Large intestine (tissue), 3 donors: ENCODE data around the gene KCNIP3. TPM values are rescaled to one million over a fixed set of nuclear protein-coding genes. Genes with fewer than 3 reads are reported as not detected.
A peak's percentile ranks its signal among the peaks of the same experiment; 100 is the strongest.

Experiments
- DNase-seq, 2 donors: peaks; one replicate each; pipeline versions ENCODE4 v3.0.0 to v3.0.0-alpha.2; 2013
- H3K27ac ChIP-seq: one replicate; pipeline ENCODE4 v1.5.1; 2013; ENCODE audit warnings: low read length
- H3K27me3 ChIP-seq: 2 replicates; pipeline ENCODE4 v1.6.1; 2013; ENCODE audit warnings: low read length; ENCODE audit not compliant: control insufficient read depth, insufficient read depth
- H3K36me3 ChIP-seq: 2 replicates; pipeline ENCODE4 v1.6.1; 2013; ENCODE audit warnings: low read length; ENCODE audit not compliant: control insufficient read depth, insufficient read depth
- H3K4me1 ChIP-seq: one replicate; pipeline ENCODE4 v1.6.1; 2013; ENCODE audit warnings: low read length; ENCODE audit not compliant: control insufficient read depth, insufficient read depth
- H3K4me3 ChIP-seq: one replicate; pipeline ENCODE4 v1.5.1; 2013; ENCODE audit warnings: low read length
- H3K9me3 ChIP-seq: one replicate; pipeline ENCODE4 v1.6.1; 2013; ENCODE audit warnings: mild to moderate bottlenecking, low read depth, low read length, moderate library complexity; ENCODE audit not compliant: control insufficient read depth
- WGBS: methylation state at CpG from one replicate; pipeline ENCODE4 v1.1.5; 2013; ENCODE audit warnings: low lambda C conversion rate; ENCODE audit not compliant: insufficient coverage; 5-methylcytosine and 5-hydroxymethylcytosine counted together
- polyA plus RNA-seq: library from polyadenylated mRNA; unstranded; fragments of 120-200 nt; gene quantifications from one replicate; pipeline ENCODE4 v1.2.1, GENCODE V29; 2013

KCNIP3 gene
- polyA plus RNA-seq, 1 donor = 2.1 TPM

GRCh38 chr2:95275151-95275515, 22.0 kb upstream of the KCNIP3 start:
- Histone ChIP-seq H3K36me3 (no peaks in the 10 kb centered on the region), H3K27me3 (no peaks in the 10 kb centered on the region), H3K27ac (no peak overlapping the region), H3K4me1 (peaks cover 19% of the 10 kb centered on the region), H3K4me3 (no peak overlapping the region), H3K9me3 (no peaks in the 10 kb centered on the region)
- no CpG with 5 or more reads among the region's 4 CpGs for WGBS
- DNase-seq = no peak

GRCh38 chr2:95275601-95276243, 21.4 kb upstream of the KCNIP3 start:
- Histone ChIP-seq H3K36me3 (no peaks in the 10 kb centered on the region), H3K9me3 (no peaks in the 10 kb centered on the region), H3K4me1 (peaks cover 19% of the 10 kb centered on the region), H3K4me3 (no peak overlapping the region), H3K27me3 (no peaks in the 10 kb centered on the region), H3K27ac (no peak overlapping the region)
- no peak for DNase-seq
- WGBS = no CpG with 5 or more reads among the region's 28 CpGs

- no peak overlapping the region for H3K27ac ChIP-seq
- no peak for DNase-seq
Measured at GRCh38 chr2:95276244-95276887, 20.8 kb upstream of the KCNIP3 start.

GRCh38 chr2:95276888-95277245, 20.3 kb upstream of the KCNIP3 start:
- Histone ChIP-seq H3K27me3 (no peaks in the 10 kb centered on the region), H3K4me1 (peaks cover 19% of the 10 kb centered on the region), H3K4me3 (no peak overlapping the region), H3K36me3 (no peaks in the 10 kb centered on the region), H3K27ac (no peak overlapping the region), H3K9me3 (no peaks in the 10 kb centered on the region)
- DNase-seq = no peak
- WGBS = no CpG with 5 or more reads among the region's 9 CpGs

More at GRCh38 chr2:95276244-95276887, 20.8 kb upstream of the KCNIP3 start:
- Histone ChIP-seq H3K9me3 (no peaks in the 10 kb centered on the region), H3K36me3 (no peaks in the 10 kb centered on the region), H3K4me1 (peaks cover 19% of the 10 kb centered on the region), H3K4me3 (no peak overlapping the region), H3K27me3 (no peaks in the 10 kb centered on the region)
- WGBS = no CpG with 5 or more reads among the region's 22 CpGs

DNA sequence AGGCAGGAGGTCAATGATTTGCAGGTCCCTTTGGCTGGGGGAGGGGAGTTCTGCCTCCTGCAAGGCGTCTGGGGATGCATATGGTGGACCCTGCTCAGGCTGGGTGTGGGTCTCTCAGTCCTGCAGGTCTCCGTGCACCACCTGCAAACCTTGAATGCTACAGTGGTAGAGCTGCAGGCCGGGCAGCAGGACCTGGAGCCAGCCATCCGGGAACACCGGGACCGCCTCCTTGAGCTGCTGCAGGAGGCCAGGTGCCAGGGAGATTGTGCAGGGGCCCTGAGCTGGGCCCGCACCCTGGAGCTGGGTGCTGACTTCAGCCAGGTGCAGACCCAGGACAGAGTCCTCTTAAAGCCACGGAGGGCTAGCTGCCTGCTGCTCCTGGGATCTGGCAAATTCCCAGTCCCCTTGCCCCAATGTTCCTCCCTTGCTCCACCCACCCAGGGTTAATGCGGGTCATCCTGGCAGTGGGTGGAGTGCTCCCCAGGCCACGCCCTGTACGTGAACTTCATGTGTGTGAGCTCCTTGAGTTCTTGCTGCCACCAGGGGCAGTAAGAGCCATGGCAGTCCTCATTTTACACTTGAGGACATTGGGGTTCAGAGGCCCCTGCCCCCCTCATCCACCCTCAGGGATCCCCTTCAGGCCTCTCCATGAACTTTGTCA, 19.8 kb upstream of the KCNIP3 start:
- no peak overlapping the region for H3K27ac ChIP-seq
- H3K9me3 ChIP-seq = no peaks in the 10 kb centered on the region
- H3K4me1 ChIP-seq = peaks cover 19% of the 10 kb centered on the region
- no CpG with 5 or more reads among the region's 11 CpGs for WGBS
- no peak overlapping the region for H3K4me3 ChIP-seq
- no peaks in the 10 kb centered on the region for H3K36me3 ChIP-seq
- H3K27me3 ChIP-seq = no peaks in the 10 kb centered on the region
- DNase-seq = peak; percentile 52 to 69

DNA sequence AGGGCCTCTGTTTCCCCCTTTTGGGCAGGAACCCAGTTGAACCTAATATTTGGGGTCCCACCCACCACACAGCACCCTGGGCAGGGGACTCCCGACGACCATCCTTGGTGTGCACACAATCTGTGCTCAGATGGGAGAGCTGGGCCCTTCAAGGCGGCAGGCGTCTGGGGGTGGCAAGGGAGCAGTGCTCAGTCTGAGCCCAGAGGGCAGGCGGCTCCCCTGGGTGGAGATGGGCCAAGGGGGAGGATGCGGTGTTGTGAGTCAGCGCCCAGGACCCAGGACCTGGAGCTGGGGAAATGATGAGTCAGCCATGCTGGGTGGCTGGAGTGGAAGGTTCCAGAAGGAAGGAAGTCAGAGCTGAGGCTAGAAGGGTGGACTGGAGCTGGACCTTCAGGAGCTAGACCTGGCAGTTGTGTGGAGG, 19.1 kb upstream of the KCNIP3 start:
- no peak for DNase-seq
- no CpG with 5 or more reads among the region's 7 CpGs for WGBS

GRCh38 chr2:95278637-95279225, 18.4 kb upstream of the KCNIP3 start:
- no peak for DNase-seq

More for the DNA sequence above, 19.1 kb upstream of the KCNIP3 start:
- Histone ChIP-seq H3K4me3 (no peak overlapping the region), H3K27me3 (no peaks in the 10 kb centered on the region), H3K9me3 (no peaks in the 10 kb centered on the region), H3K4me1 (peaks cover 19% of the 10 kb centered on the region), H3K36me3 (no peaks in the 10 kb centered on the region), H3K27ac (no peak overlapping the region)

GRCh38 chr2:95279435-95280035, 17.6 kb upstream of the KCNIP3 start:
- no peak overlapping the region for H3K27ac ChIP-seq
- H3K4me1 ChIP-seq = peaks cover 12% of the 10 kb centered on the region
- WGBS = no CpG with 5 or more reads among the region's 19 CpGs
- H3K4me3 ChIP-seq = no peak overlapping the region
- no peaks in the 10 kb centered on the region for H3K9me3 ChIP-seq
- no peaks in the 10 kb centered on the region for H3K27me3 ChIP-seq
- DNase-seq = no peak
- H3K36me3 ChIP-seq = no peaks in the 10 kb centered on the region

More at GRCh38 chr2:95278637-95279225, 18.4 kb upstream of the KCNIP3 start:
- no peaks in the 10 kb centered on the region for H3K9me3 ChIP-seq
- no peak overlapping the region for H3K27ac ChIP-seq
- no peak overlapping the region for H3K4me3 ChIP-seq
- H3K27me3 ChIP-seq = no peaks in the 10 kb centered on the region
- no CpG with 5 or more reads among the region's 12 CpGs for WGBS
- H3K36me3 ChIP-seq = no peaks in the 10 kb centered on the region
- peaks cover 18% of the 10 kb centered on the region for H3K4me1 ChIP-seq

DNA sequence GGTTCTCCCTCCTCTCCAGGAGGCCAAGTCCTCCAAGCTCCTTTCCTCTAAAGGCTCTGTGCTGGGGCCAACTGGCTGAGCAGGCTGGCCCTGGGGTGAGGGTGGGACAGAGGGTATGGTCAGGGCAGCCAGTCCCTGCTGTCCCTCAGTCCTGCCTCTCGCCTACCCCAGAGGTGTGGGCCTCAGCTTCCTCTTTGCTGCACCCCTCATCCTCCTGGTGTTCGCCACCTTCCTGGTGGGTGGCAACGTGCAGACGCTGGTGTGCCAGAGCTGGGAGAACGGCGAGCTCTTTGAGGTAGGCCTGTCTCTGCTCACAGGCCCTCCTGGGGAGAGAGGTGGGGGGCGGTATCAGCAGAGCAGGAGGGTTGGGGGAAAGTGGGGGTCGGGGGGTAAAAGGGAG, 16.1 kb upstream of the KCNIP3 start:
- H3K27ac ChIP-seq = no peak overlapping the region
- peaks cover 9% of the 10 kb centered on the region for H3K4me1 ChIP-seq
- H3K9me3 ChIP-seq = no peaks in the 10 kb centered on the region
- no CpG with 5 or more reads among the region's 8 CpGs for WGBS
- no peak for DNase-seq
- H3K4me3 ChIP-seq = no peak overlapping the region
- no peaks in the 10 kb centered on the region for H3K36me3 ChIP-seq
- H3K27me3 ChIP-seq = no peaks in the 10 kb centered on the region

- H3K27ac ChIP-seq = no peak overlapping the region
- H3K4me3 ChIP-seq = no peak overlapping the region
- no peaks in the 10 kb centered on the region for H3K36me3 ChIP-seq
- H3K27me3 ChIP-seq = no peaks in the 10 kb centered on the region
- H3K4me1 ChIP-seq = peaks cover 9% of the 10 kb centered on the region
- no CpG with 5 or more reads among the region's 8 CpGs for WGBS
- no peak for DNase-seq
- H3K9me3 ChIP-seq = no peaks in the 10 kb centered on the region
Measured at GRCh38 chr2:95281786-95282185, 15.4 kb upstream of the KCNIP3 start.
